Breast epithelium (tissue), 4 donors: Measurements from ENCODE around the gene FAM111A. TPM values are rescaled to one million over a fixed set of nuclear protein-coding genes. Genes with fewer than 3 reads are reported as not detected.

Experiments
- DNase-seq, 2 donors: peaks; one replicate each; pipeline ENCODE4 v3.0.0-alpha.2; 2019; ENCODE audit warnings: low spot score in 2 of 2
- H3K27ac ChIP-seq, 2 donors: fragments of 200-600 bp; sonication (generic) in 1 of 2; one replicate each; pipeline ENCODE4 v1.5.1; 2016 to 2019; ENCODE audit warnings: mild to moderate bottlenecking in 1 of 2
- H3K27me3 ChIP-seq, 2 donors: fragments of 200-600 bp; sonication (generic) in 1 of 2; one replicate each; pipeline versions ENCODE4 v1.5.1 to v1.6.0; 2017 to 2019; ENCODE audit warnings: control low read depth in 1 of 2, mild to moderate bottlenecking in 1 of 2
- H3K36me3 ChIP-seq: fragments of 200-600 bp; one replicate; pipeline ENCODE4 v1.5.1; 2019
- H3K4me1 ChIP-seq, 2 donors: fragments of 200-600 bp; sonication (generic); one replicate each; pipeline ENCODE4 v1.5.1; 2016 to 2019; ENCODE audit warnings: control low read depth in 1 of 2
- H3K4me3 ChIP-seq, 3 donors: fragments of 200-600 bp; sonication (generic); 1 replicate in 2 of 3; 2 replicates in 1 of 3; pipeline ENCODE4 v1.5.1; 2016 to 2019; ENCODE audit warnings: mild to moderate bottlenecking in 3 of 3, moderate library complexity in 2 of 3
- H3K9me3 ChIP-seq, 2 donors: fragments of 200-600 bp; sonication (generic) in 1 of 2; one replicate each; pipeline ENCODE4 v1.5.1; 2016 to 2019; ENCODE audit warnings: control low read depth in 1 of 2
- POLR2A ChIP-seq: fragments of 450-650 bp; IDR thresholded peaks from one replicate; pipeline ENCODE4 v1.6.1; 2016; ENCODE audit warnings: antibody characterized with exemption, mild to moderate bottlenecking, moderate library complexity
- POLR2AphosphoS5 ChIP-seq, 3 donors: sonication (generic); formaldehyde crosslinking; IDR thresholded peaks; one replicate each; pipeline ENCODE4 v1.6.1; 2017; ENCODE audit warnings: antibody characterized with exemption in 3 of 3
- intact Hi-C: fragments of 100-400 bp; cut with DNase I; formaldehyde crosslinking; loops from one replicate; pipeline ENCODE4 v1.15.1; 2023; ENCODE audit warnings: low total_unique reads
- total RNA-seq, 3 donors: library from RNA; depleted of rRNA; stranded (reverse); fragments of >200 nt; gene quantifications; one replicate each; pipeline ENCODE4 v1.1.0, GENCODE V29; 2016
- TF ChIP-seq, protein P1 (sequence below), 3 donors: fragments of 450-650 bp; IDR thresholded peaks; one replicate each; pipeline ENCODE4 v1.5.1; 2016 to 2017; ENCODE audit warnings: antibody characterized with exemption in 3 of 3, mild to moderate bottlenecking in 3 of 3, moderate library complexity in 3 of 3

Gene FAM111A
- total RNA-seq, 3 donors from 2014 or later = 37.0 to 48.0 (median 44.6) TPM

GRCh38 chr11:59137190-59137589 is 5.5 kb upstream of the FAM111A start:
- Histone ChIP-seq H3K4me1 (no peaks in the 10 kb centered on the region), H3K4me3 (no peak overlapping the region), H3K27me3 (no peaks in the 10 kb centered on the region), H3K9me3 (no peaks in the 10 kb centered on the region), H3K27ac (no peak overlapping the region), H3K36me3 (no peaks in the 10 kb centered on the region)
- intact Hi-C loops = no loop called here
- no peak for DNase-seq
- TF ChIP-seq POLR2A (no peak), POLR2AphosphoS5 (IDR thresholded peaks at IDR 0.05) (no peak)
- TF ChIP-seq, protein P1, sequence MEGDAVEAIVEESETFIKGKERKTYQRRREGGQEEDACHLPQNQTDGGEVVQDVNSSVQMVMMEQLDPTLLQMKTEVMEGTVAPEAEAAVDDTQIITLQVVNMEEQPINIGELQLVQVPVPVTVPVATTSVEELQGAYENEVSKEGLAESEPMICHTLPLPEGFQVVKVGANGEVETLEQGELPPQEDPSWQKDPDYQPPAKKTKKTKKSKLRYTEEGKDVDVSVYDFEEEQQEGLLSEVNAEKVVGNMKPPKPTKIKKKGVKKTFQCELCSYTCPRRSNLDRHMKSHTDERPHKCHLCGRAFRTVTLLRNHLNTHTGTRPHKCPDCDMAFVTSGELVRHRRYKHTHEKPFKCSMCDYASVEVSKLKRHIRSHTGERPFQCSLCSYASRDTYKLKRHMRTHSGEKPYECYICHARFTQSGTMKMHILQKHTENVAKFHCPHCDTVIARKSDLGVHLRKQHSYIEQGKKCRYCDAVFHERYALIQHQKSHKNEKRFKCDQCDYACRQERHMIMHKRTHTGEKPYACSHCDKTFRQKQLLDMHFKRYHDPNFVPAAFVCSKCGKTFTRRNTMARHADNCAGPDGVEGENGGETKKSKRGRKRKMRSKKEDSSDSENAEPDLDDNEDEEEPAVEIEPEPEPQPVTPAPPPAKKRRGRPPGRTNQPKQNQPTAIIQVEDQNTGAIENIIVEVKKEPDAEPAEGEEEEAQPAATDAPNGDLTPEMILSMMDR (IDR thresholded peaks at IDR 0.05) = no peak

DNA sequence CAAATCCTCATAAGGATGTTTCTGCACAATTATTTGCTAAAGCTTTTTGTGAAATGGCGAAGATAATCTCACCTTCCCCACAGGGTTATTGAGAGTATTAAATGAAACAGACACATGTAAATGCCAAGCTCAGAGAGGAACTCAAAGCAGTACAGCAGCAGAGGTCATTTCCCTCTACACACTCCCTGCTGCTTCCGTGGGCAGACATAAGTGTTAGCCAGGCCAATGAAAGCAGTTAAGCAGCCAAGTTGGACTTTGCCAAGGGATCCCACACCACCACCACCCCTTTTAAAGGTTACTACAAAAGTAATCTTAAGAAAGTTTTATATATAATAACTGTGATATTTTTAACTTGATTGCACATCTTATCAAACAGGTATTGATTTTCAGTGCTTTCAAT is 4.0 kb upstream of the FAM111A start:
- H3K27me3 ChIP-seq = no peaks in the 10 kb centered on the region
- H3K36me3 ChIP-seq = no peaks in the 10 kb centered on the region
- intact Hi-C loops = no loop called here
- no peaks in the 10 kb centered on the region for H3K9me3 ChIP-seq
- no peak overlapping the region for H3K4me3 ChIP-seq
- no peak for TF ChIP-seq POLR2A
- no peak for TF ChIP-seq POLR2AphosphoS5 (IDR thresholded peaks at IDR 0.05)
- TF ChIP-seq, protein P1 (IDR thresholded peaks at IDR 0.05) = no peak
- no peak for DNase-seq
- no peak overlapping the region for H3K27ac ChIP-seq
- H3K4me1 ChIP-seq = no peaks in the 10 kb centered on the region

- Histone ChIP-seq H3K27ac (no peak overlapping the region), H3K27me3 (no peaks in the 10 kb centered on the region), H3K36me3 (no peaks in the 10 kb centered on the region), H3K9me3 (no peaks in the 10 kb centered on the region), H3K4me1 (peaks cover 0 to 6% of the 10 kb centered on the region in 2 donors), H3K4me3 (no peak overlapping the region)
- no peak for DNase-seq
- TF ChIP-seq, protein P1 (IDR thresholded peaks at IDR 0.05) = no peak
- TF ChIP-seq POLR2A = no peak
- no peak for TF ChIP-seq POLR2AphosphoS5 (IDR thresholded peaks at IDR 0.05)
- intact Hi-C loops = no loop called here
Observed at GRCh38 chr11:59141191-59141590, 1.5 kb upstream of the FAM111A start.

DNA sequence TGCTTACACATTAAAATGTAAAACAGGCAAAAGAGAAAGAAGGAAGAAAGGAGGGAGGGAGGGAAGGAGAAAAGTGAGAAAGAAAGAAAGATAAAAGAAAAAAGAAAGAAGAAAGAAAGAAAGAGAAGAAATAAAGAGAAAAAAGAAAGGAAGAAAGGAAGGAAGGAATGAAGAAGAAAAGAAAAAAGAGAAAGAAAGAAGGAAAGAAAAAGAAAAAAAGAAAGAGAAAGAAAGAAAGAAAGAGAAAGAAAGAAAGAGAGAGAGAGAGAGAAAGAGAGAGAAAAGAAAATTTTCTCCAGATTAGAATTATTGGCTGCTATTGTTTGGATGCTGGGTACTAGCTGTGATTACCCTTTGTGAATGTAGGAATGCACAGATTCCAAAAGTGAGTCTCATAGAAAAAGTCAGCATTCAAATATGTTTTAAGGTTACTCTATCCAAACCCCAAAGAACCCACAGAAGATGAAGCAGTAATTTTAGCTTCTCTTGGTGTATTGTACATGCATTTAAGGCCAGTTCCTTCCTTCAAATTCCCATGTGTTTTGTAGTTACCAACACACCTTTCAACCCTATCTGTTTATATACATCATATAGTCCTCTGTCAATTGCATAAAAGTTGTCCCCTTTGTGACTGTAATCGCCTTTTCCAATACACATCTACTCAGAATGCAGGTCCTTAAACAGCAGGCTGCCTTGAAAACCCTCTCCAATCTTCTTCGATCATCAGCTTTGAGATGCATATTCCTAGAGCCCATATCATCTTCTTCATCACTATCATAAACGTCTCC is 789 bp upstream of the FAM111A start:
- H3K27ac ChIP-seq = peak overlapping the region; percentile 88 to 96
- H3K36me3 ChIP-seq = no peaks in the 10 kb centered on the region
- H3K4me3 ChIP-seq = peak overlapping the region; percentile 65 to 91 (median 89)
- TF ChIP-seq POLR2AphosphoS5 (IDR thresholded peaks at IDR 0.05) (no peak), POLR2A (no peak)
- TF ChIP-seq, protein P1 (IDR thresholded peaks at IDR 0.05) = no peak
- no peaks in the 10 kb centered on the region for H3K27me3 ChIP-seq
- no peak for DNase-seq
- no peaks in the 10 kb centered on the region for H3K9me3 ChIP-seq
- H3K4me1 ChIP-seq = peaks cover 0 to 6% of the 10 kb centered on the region in 2 donors
- intact Hi-C loops = no loop called here

DNA sequence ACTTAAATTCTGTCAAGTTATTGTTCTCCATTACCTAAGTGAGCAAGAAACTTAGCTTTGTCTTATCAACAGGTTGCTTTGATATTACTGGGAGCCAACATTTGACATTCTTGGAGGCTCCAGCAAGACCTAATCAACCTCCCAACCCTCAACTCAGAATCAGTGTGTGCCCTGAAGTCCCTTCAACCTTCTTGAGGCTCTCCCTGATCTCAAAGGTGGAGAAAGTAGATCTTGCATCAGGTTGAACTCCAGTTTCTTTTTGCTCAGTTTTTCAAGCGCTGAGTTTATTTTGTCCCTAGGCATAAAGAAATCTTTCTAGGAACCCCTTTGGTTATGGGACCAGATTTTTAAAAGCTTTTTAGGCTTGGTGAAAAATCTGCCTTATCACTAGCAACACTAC is 1.4 kb downstream of the FAM111A start:
- intact Hi-C loops = no loop called here
- no peak for TF ChIP-seq POLR2AphosphoS5 (IDR thresholded peaks at IDR 0.05)
- TF ChIP-seq, protein P1 (IDR thresholded peaks at IDR 0.05) = no peak
- TF ChIP-seq POLR2A = no peak

More for the DNA sequence above, 1.4 kb downstream of the FAM111A start:
- Histone ChIP-seq H3K4me1 (peaks cover 0 to 6% of the 10 kb centered on the region in 2 donors), H3K36me3 (no peaks in the 10 kb centered on the region), H3K27me3 (no peaks in the 10 kb centered on the region), H3K9me3 (no peaks in the 10 kb centered on the region), H3K27ac (peak overlapping the region; percentile 88 to 96), H3K4me3 (peak overlapping the region; percentile 40 to 91 (median 65))
- no peak for DNase-seq
